Endodermal cell (in vitro differentiated cells): ENCODE data around the gene HBS1L. TPM values are rescaled to one million over a fixed set of nuclear protein-coding genes. Genes with fewer than 3 reads are reported as not detected.

Experiments
- DNase-seq: peaks from one replicate; pipeline ENCODE4 v3.0.0-alpha.2; 2017
- H3K27ac ChIP-seq: 2 replicates; pipeline ENCODE4 v1.5.1; 2013; ENCODE audit warnings: mild to moderate bottlenecking, low read depth, low read length, moderate library complexity
- H3K27me3 ChIP-seq: 2 replicates; pipeline ENCODE4 v1.6.1; 2013; ENCODE audit warnings: mild to moderate bottlenecking, low read length, moderate library complexity; ENCODE audit not compliant: insufficient read depth, control insufficient read depth, poor library complexity, severe bottlenecking
- H3K36me3 ChIP-seq: 2 replicates; pipeline ENCODE4 v1.7.0; 2013; ENCODE audit warnings: mild to moderate bottlenecking, low read length, moderate library complexity; ENCODE audit not compliant: control insufficient read depth, insufficient read depth
- H3K4me1 ChIP-seq: one replicate; pipeline ENCODE4 v1.7.0; 2013; ENCODE audit warnings: low read length; ENCODE audit not compliant: control insufficient read depth, insufficient read depth
- H3K4me3 ChIP-seq: 2 replicates; pipeline ENCODE4 v1.5.1; 2013; ENCODE audit warnings: mild to moderate bottlenecking, low read length, moderate library complexity
- H3K9ac ChIP-seq: 2 replicates; pipeline ENCODE4 v1.6.1; 2013; ENCODE audit warnings: mild to moderate bottlenecking, low read length, moderate library complexity; ENCODE audit not compliant: poor library complexity, severe bottlenecking; ENCODE audit errors: extremely low read depth
- H3K9me3 ChIP-seq: 2 replicates; pipeline ENCODE4 v1.6.1; 2013; ENCODE audit warnings: mild to moderate bottlenecking, low read length, moderate library complexity; ENCODE audit not compliant: control insufficient read depth
- H3K27ac Mint-ChIP-seq: 2 replicates; pipeline ENCODE4 v1.8.0; 2020; ENCODE audit warnings: mixed read lengths
- H3K27me3 Mint-ChIP-seq: 2 replicates; pipeline ENCODE4 v1.8.0; 2021; ENCODE audit warnings: mild to moderate bottlenecking, mixed read lengths; ENCODE audit not compliant: insufficient read depth
- H3K36me3 Mint-ChIP-seq: 2 replicates; pipeline ENCODE4 v1.8.0; 2020; ENCODE audit warnings: low read depth, mixed read lengths
- H3K4me1 Mint-ChIP-seq: 2 replicates; pipeline ENCODE4 v1.8.0; 2020; ENCODE audit warnings: mixed read lengths
- H3K4me3 Mint-ChIP-seq: 2 replicates; pipeline ENCODE4 v1.8.0; 2020; ENCODE audit warnings: mild to moderate bottlenecking, moderate library complexity, mixed read lengths
- H3K9me3 Mint-ChIP-seq: 2 replicates; pipeline ENCODE4 v1.8.0; 2020; ENCODE audit warnings: mild to moderate bottlenecking, mixed read lengths
- WGBS, 2 experiments: methylation state at CpG; one replicate each; pipeline versions ENCODE4 v1.1.5 to v1.1.7; 2013; ENCODE audit warnings: missing lambda C conversion rate in 2 of 2, mixed read lengths in 1 of 2; ENCODE audit not compliant: insufficient coverage in 1 of 2, insufficient read length in 1 of 2; 5-methylcytosine and 5-hydroxymethylcytosine counted together
- total RNA-seq, 2 donors: library from RNA; stranded (reverse); fragmentation: NEBNext Ultra II Directional in 1 of 2; extraction: Animal tissue kit (Norgen Biotek cat#: 25700) in 1 of 2; gene quantifications; 2 replicates in 1 of 2; 3 replicates in 1 of 2; pipeline ENCODE4 v1.2.1, GENCODE V29; 2021
- TF ChIP-seq, protein P1 (sequence below): fragments of 200-600 bp; sonication (generic); conservative IDR thresholded peaks from 2 replicates; pipeline ENCODE4 v1.5.0; 2021; ENCODE audit warnings: antibody characterized with exemption, mild to moderate bottlenecking

The HBS1L gene
- total RNA-seq, 2 donors from 2014 or later, result 106 to 122 TPM

DNA sequence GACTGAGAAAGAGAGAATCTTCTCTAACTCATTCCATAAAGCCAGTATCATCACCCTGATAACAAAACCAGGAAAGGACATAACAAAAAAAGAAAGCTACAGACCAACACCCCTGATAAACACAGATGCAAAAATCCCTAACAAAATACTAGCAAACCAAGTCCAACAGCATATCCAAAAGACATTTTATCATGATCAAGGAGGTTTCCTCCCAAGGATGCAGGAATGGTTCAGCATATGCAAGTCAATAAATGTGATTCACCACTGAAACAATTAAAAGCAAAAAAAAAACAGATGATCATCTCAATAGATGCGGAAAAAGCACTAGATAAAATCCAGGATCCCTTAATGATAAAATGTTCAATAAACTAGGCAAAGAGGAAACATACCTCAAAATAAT lies 80.3 kb downstream of the HBS1L start:
- H3K36me3 ChIP-seq, result peaks cover 24% of the 10 kb centered on the region
- no peak overlapping the region for H3K9ac ChIP-seq
- TF ChIP-seq, protein P1, sequence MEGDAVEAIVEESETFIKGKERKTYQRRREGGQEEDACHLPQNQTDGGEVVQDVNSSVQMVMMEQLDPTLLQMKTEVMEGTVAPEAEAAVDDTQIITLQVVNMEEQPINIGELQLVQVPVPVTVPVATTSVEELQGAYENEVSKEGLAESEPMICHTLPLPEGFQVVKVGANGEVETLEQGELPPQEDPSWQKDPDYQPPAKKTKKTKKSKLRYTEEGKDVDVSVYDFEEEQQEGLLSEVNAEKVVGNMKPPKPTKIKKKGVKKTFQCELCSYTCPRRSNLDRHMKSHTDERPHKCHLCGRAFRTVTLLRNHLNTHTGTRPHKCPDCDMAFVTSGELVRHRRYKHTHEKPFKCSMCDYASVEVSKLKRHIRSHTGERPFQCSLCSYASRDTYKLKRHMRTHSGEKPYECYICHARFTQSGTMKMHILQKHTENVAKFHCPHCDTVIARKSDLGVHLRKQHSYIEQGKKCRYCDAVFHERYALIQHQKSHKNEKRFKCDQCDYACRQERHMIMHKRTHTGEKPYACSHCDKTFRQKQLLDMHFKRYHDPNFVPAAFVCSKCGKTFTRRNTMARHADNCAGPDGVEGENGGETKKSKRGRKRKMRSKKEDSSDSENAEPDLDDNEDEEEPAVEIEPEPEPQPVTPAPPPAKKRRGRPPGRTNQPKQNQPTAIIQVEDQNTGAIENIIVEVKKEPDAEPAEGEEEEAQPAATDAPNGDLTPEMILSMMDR, result no peak
- no peak overlapping the region for H3K27ac Mint-ChIP-seq
- DNase-seq, result no peak
- H3K27me3 ChIP-seq, result no peaks in the 10 kb centered on the region
- H3K4me1 Mint-ChIP-seq, result peaks cover 7% of the 10 kb centered on the region
- H3K4me3 Mint-ChIP-seq, result no peak overlapping the region
- WGBS, 2 experiments, result 100% methylated on average over 1 of the region's 1 CpG; no CpG with 5 or more reads in 1 of the 2 experiments
- H3K4me1 ChIP-seq, result peaks cover 4% of the 10 kb centered on the region
- peaks cover 50% of the 10 kb centered on the region for H3K36me3 Mint-ChIP-seq
- no peak overlapping the region for H3K4me3 ChIP-seq
- peaks cover 5% of the 10 kb centered on the region for H3K9me3 Mint-ChIP-seq
- no peaks in the 10 kb centered on the region for H3K27me3 Mint-ChIP-seq
- H3K27ac ChIP-seq, result no peak overlapping the region
- no peaks in the 10 kb centered on the region for H3K9me3 ChIP-seq

DNA sequence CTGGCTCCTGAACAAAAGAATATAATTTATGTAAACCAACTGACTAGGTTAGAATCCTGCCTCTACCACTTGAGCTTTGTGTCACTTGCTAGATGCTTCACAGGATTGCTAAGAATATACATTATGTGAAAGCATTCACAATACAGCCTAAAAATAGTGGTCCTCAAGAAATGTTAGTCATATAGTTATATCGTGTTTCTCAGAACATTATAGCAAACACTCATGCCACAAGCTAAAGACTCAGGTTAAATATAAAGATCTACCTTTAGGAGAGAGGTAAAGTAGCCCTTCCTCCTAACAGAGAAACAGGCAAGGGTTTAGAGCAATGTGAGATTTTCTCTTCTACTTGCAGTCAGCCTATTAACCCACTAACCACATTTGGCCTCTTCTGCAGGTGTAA lies 86.9 kb downstream of the HBS1L start:
- WGBS, 2 experiments, result 80% methylated on average over 1 of the region's 1 CpG; no CpG with 5 or more reads in 1 of the 2 experiments
- H3K27ac Mint-ChIP-seq, result no peak overlapping the region
- no peaks in the 10 kb centered on the region for H3K27me3 Mint-ChIP-seq
- Histone ChIP-seq H3K36me3 (peaks cover 42% of the 10 kb centered on the region), H3K9me3 (no peaks in the 10 kb centered on the region), H3K4me3 (no peak overlapping the region), H3K27ac (no peak overlapping the region), H3K4me1 (no peaks in the 10 kb centered on the region), H3K27me3 (no peaks in the 10 kb centered on the region), H3K9ac (no peak overlapping the region)
- H3K36me3 Mint-ChIP-seq, result peaks cover 34% of the 10 kb centered on the region
- TF ChIP-seq, protein P1, result no peak
- no peak overlapping the region for H3K4me3 Mint-ChIP-seq
- no peaks in the 10 kb centered on the region for H3K4me1 Mint-ChIP-seq
- H3K9me3 Mint-ChIP-seq, result no peaks in the 10 kb centered on the region
- DNase-seq, result no peak

DNA sequence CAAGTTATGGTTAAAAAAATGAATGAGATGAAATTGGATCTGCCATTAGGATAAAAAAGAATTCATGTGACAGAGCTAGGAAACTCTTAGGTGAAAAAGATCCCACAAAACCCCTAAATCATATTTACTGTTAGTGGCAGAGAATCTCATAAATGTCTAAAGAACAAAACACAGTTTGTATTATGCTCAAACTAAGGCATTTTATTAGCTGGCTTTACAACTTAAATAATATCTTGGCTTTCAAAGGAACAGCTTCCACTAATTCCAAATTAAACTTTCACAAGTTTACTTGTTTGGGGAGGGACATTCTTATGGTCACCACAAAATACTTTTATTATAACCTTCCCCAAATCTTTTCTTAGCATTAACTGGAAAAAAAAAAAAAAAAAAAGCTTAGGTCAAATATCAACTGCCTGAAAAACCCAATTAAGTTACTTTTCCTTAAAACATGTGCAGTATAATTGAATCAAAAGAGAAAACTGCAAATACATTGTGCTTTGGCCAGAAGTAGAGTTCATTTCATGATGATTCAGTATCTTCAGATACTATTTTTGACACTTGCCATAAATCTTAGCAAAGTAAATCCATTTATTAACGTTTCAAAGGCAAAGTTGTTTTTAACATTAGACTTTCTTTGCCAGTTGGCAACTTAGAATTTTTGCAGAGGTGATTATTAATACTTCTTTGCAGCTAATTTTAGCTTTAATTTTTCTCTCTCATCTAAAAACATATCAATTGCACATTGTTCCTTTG lies 90.0 kb downstream of the HBS1L start:
- H3K9me3 ChIP-seq, result peaks cover 11% of the 10 kb centered on the region
- peaks cover 44% of the 10 kb centered on the region for H3K36me3 ChIP-seq
- no peak overlapping the region for H3K9ac ChIP-seq
- no peak overlapping the region for H3K27ac Mint-ChIP-seq
- WGBS, 2 experiments, result 100% methylated on average over 1 of the region's 1 CpG; no CpG with 5 or more reads in 1 of the 2 experiments
- no peak for DNase-seq
- peaks cover 7% of the 10 kb centered on the region for H3K9me3 Mint-ChIP-seq
- no peaks in the 10 kb centered on the region for H3K27me3 Mint-ChIP-seq
- no peaks in the 10 kb centered on the region for H3K4me1 Mint-ChIP-seq
- H3K27ac ChIP-seq, result no peak overlapping the region
- TF ChIP-seq, protein P1, result no peak
- no peaks in the 10 kb centered on the region for H3K27me3 ChIP-seq
- H3K4me3 Mint-ChIP-seq, result no peak overlapping the region
- H3K4me3 ChIP-seq, result no peak overlapping the region
- H3K36me3 Mint-ChIP-seq, result peaks cover 55% of the 10 kb centered on the region
- no peaks in the 10 kb centered on the region for H3K4me1 ChIP-seq
